Prostate gland (tissue), 2 donors: ENCODE data around the gene OR51B5.

Source experiments
- CTCF ChIP-seq, 4 experiments: fragments of 200-600 bp in 2 of 4; fragments of 450-650 bp in 2 of 4; sonication (generic) in 2 of 4; IDR thresholded peaks; 1 replicate in 3 of 4; 2 replicates in 1 of 4; pipeline ENCODE4 v1.5.1; 2016 to 2019; ENCODE audit warnings: antibody characterized with exemption in 4 of 4, mild to moderate bottlenecking in 2 of 4, moderate library complexity in 2 of 4
- POLR2A ChIP-seq: fragments of 450-650 bp; IDR thresholded peaks from one replicate; pipeline ENCODE4 v1.6.1; 2016; ENCODE audit warnings: antibody characterized with exemption, mild to moderate bottlenecking

GRCh38 chr11:5345831-5346230 is 2.5 kb upstream of the OR51B5 start:
- TF ChIP-seq CTCF (IDR thresholded peaks at IDR 0.05) (no peak), POLR2A (no peak)
